HEK293 (cell line): ENCODE data around the gene BICC1.

Source experiments
- CTCF ChIP-seq: fragments of 450-650 bp; formaldehyde crosslinking; IDR thresholded peaks from 2 replicates; pipeline ENCODE4 v1.5.1; 2016; ENCODE audit warnings: missing biosample characterization, missing genetic modification characterization
- GLI4 ChIP-seq: fragments of 450-650 bp; formaldehyde crosslinking; IDR thresholded peaks from 2 replicates; pipeline ENCODE4 v1.5.1; 2016; ENCODE audit warnings: missing biosample characterization, missing genetic modification characterization
- MEIS1 ChIP-seq: sonication (generic); formaldehyde crosslinking; IDR thresholded peaks from 2 replicates; pipeline ENCODE4 v1.8.1; 2022; ENCODE audit warnings: missing genetic modification reagents, mild to moderate bottlenecking, borderline replicate concordance
- SCRT2 ChIP-seq: fragments of 450-650 bp; formaldehyde crosslinking; IDR thresholded peaks from 2 replicates; pipeline ENCODE4 v1.5.1; 2016; ENCODE audit warnings: missing biosample characterization, missing genetic modification characterization
- ZBTB49 ChIP-seq: fragments of 450-650 bp; formaldehyde crosslinking; IDR thresholded peaks from 2 replicates; pipeline ENCODE4 v1.5.1; 2016; ENCODE audit warnings: missing biosample characterization, missing genetic modification characterization, low read depth
- ZNF10 ChIP-seq: fragments of 450-650 bp; formaldehyde crosslinking; IDR thresholded peaks from 2 replicates; pipeline ENCODE4 v1.5.1; 2017; ENCODE audit warnings: missing biosample characterization, missing genetic modification characterization
- ZNF530 ChIP-seq: fragments of 450-650 bp; formaldehyde crosslinking; IDR thresholded peaks from 2 replicates; pipeline ENCODE4 v1.5.1; 2016; ENCODE audit warnings: low read depth, missing biosample characterization, missing genetic modification characterization
- ZNF677 ChIP-seq: fragments of 450-650 bp; IDR thresholded peaks from 2 replicates; pipeline ENCODE4 v1.5.0; 2018; ENCODE audit warnings: missing biosample characterization, mild to moderate bottlenecking, missing genetic modification characterization, moderate library complexity
- ZNF791 ChIP-seq: fragments of 450-650 bp; formaldehyde crosslinking; IDR thresholded peaks from 2 replicates; pipeline ENCODE4 v1.5.1; 2016; ENCODE audit warnings: missing biosample characterization, missing genetic modification characterization
- ZSCAN23 ChIP-seq: fragments of 450-650 bp; formaldehyde crosslinking; IDR thresholded peaks from 2 replicates; pipeline ENCODE4 v1.5.1; 2016; ENCODE audit warnings: missing biosample characterization, missing genetic modification characterization

GRCh38 chr10:58535311-58535710, 22.6 kb downstream of the BICC1 start:
- no peak for TF ChIP-seq MEIS1
- no peak for TF ChIP-seq ZNF530 (tag by site-specific recombination)
- no peak for TF ChIP-seq CTCF (tag by site-specific recombination)
- no peak for TF ChIP-seq ZBTB49 (tag by site-specific recombination)
- no peak for TF ChIP-seq ZSCAN23 (tag by site-specific recombination)
- no peak for TF ChIP-seq ZNF677
- TF ChIP-seq GLI4: no peak
- no peak for TF ChIP-seq SCRT2
- no peak for TF ChIP-seq ZNF791 (tag by site-specific recombination)
- no peak for TF ChIP-seq ZNF10 (tag by site-specific recombination)
